Upper lobe of left lung (tissue), 6 donors: ENCODE measurements around the gene AMIGO3. TPM values are rescaled to one million over a fixed set of nuclear protein-coding genes. Genes with fewer than 3 reads are reported as not detected.
"Not testable (repeated sequence)": the region's sequence is repeated elsewhere in the genome, so short reads cannot be mapped to it uniquely, and the experiment has no call there.

Source experiments
- ATAC-seq, 2 donors: fragments of 200-7000 bp; cut with Tn5 transposase; one replicate each; pipeline ENCODE4 v1.9.1; 2022; ENCODE audit warnings: mild to moderate bottlenecking in 2 of 2, moderate library complexity in 2 of 2; ENCODE audit not compliant: low FRiP score in 2 of 2
- DNase-seq, 2 donors: peaks; one replicate each; pipeline ENCODE4 v3.0.0-alpha.2; 2019 to 2020
- H3K27ac ChIP-seq, 4 donors: fragments of 200-600 bp; sonication (generic); one replicate each; pipeline ENCODE4 v1.5.1; 2016 to 2019
- H3K27me3 ChIP-seq, 4 donors: fragments of 200-600 bp; sonication (generic); one replicate each; pipeline ENCODE4 v1.5.1; 2017 to 2019
- H3K36me3 ChIP-seq, 4 donors: fragments of 200-600 bp; sonication (generic); one replicate each; pipeline ENCODE4 v1.5.1; 2016 to 2019
- H3K4me1 ChIP-seq, 4 donors: fragments of 200-600 bp; sonication (generic); one replicate each; pipeline ENCODE4 v1.5.1; 2018 to 2019
- H3K4me3 ChIP-seq, 4 donors: fragments of 200-600 bp; sonication (generic); one replicate each; pipeline ENCODE4 v1.5.1; 2017 to 2019; ENCODE audit warnings: mild to moderate bottlenecking in 2 of 4, moderate library complexity in 1 of 4
- H3K9me3 ChIP-seq, 4 donors: fragments of 200-600 bp; sonication (generic); one replicate each; pipeline ENCODE4 v1.5.1; 2018 to 2019
- EP300 ChIP-seq, 4 donors: sonication (generic); formaldehyde crosslinking; IDR thresholded peaks; one replicate each; pipeline ENCODE4 v1.5.1; 2017; ENCODE audit warnings: antibody characterized with exemption in 4 of 4, control low read depth in 2 of 4
- POLR2A ChIP-seq, 4 donors: fragments of 450-650 bp; IDR thresholded peaks; one replicate each; pipeline ENCODE4 v1.5.1; 2016 to 2017; ENCODE audit warnings: antibody characterized with exemption in 4 of 4, mild to moderate bottlenecking in 2 of 4
- POLR2AphosphoS5 ChIP-seq, 2 donors: sonication (generic); formaldehyde crosslinking; IDR thresholded peaks; one replicate each; pipeline ENCODE4 v1.5.1; 2017; ENCODE audit warnings: antibody characterized with exemption in 2 of 2
- WGBS, 2 donors: methylation state at CpG; one replicate each; pipeline ENCODE4 v1.1.5; 2017 to 2018; 5-methylcytosine and 5-hydroxymethylcytosine counted together
- total RNA-seq, 6 donors: library from RNA; depleted of rRNA in 4 of 6; stranded (reverse); fragments of >200 nt in 4 of 6; gene quantifications; one replicate each; pipeline versions ENCODE4 v1.1.0 to v1.2.1, GENCODE V29; 2016 to 2021
- TF ChIP-seq, protein P1 (sequence below), 6 experiments: fragments of 450-650 bp in 4 of 6; fragments of 200-600 bp in 2 of 6; sonication (generic) in 2 of 6; IDR thresholded peaks; one replicate each; pipeline ENCODE4 v1.5.1; 2016 to 2019; ENCODE audit warnings: antibody characterized with exemption in 6 of 6
- donor health status: DM: no; HTN: no; CAD: no; lungs with moderate emphysema.
- donor health status: DM: no; HTN: yes; CAD: no; lungs with severe emphysema.

AMIGO3 gene
- total RNA-seq, 6 donors from 2014 or later: 0.13 to 3.2 (median 1.9) TPM

DNA sequence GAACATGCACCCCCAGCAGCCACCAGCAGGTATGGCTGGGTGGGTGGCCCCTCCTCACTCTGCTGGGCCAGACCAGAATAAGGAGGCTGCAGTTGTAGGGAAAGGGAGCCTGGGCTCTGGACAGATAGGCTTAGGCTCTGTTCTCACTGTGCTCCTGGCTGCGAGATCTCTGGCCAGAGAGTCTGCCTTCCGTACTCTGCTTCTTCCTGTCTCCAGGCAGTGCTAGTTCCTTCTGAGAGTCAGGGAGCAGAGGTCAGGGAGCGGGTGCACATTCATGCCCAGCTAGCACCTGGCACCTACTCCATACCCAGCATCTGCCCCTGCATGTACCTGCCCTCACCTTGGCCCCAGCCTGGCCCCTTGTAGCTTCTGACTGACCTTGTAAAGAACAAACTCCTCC lies 28.0 kb downstream of the AMIGO3 start:
- peaks cover 21 to 39% (median 27%) of the 10 kb centered on the region in 4 donors for H3K4me1 ChIP-seq
- not testable (repeated sequence) for ATAC-seq, H3K36me3 ChIP-seq, H3K27ac ChIP-seq, DNase-seq, H3K27me3 ChIP-seq, H3K4me3 ChIP-seq, H3K9me3 ChIP-seq
- 91 to 100% methylated on average over 1 to 3 of the region's 3 CpGs for WGBS, 2 donors

DNA sequence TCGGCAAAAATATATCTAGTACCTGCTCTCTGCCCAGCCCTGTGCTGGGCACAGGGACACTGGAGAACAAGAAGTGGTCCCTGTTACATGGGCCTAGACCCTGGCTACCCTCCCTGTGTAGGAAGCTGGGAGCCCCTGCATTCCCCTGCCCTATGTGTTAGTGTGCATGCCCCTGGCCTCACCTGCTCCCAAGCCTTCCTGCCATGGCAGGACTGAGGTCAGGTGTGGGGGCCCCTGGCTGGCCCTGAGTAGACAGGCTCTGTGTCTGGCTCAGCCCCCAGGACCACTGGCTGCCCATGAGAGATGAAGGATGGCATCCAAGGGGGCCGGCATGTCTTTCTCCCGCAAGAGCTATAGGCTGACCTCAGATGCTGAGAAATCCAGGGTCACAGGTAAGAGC lies 28.6 kb downstream of the AMIGO3 start:
- not testable (repeated sequence) for H3K36me3 ChIP-seq, H3K27me3 ChIP-seq, ATAC-seq, H3K4me3 ChIP-seq, DNase-seq, H3K27ac ChIP-seq, H3K9me3 ChIP-seq
- 92 to 96% methylated on average over 3 of the region's 3 CpGs for WGBS, 2 donors
- H3K4me1 ChIP-seq: peaks cover 24 to 45% (median 29%) of the 10 kb centered on the region in 4 donors

- not testable (repeated sequence) for ATAC-seq, H3K9me3 ChIP-seq, DNase-seq, H3K27me3 ChIP-seq, H3K36me3 ChIP-seq
- Histone ChIP-seq H3K27ac (peak overlapping the region; percentile 56 to 90 (median 82)), H3K4me3 (peak overlapping the region; percentile 72 to 100 (median 95)), H3K4me1 (peaks cover 24 to 50% (median 30%) of the 10 kb centered on the region in 4 donors)
- 9 to 15% methylated on average over 14 to 16 of the region's 16 CpGs for WGBS, 2 donors
These were observed 29.4 kb downstream of the AMIGO3 start for GRCh38 chr3:49689908-49690624.

DNA sequence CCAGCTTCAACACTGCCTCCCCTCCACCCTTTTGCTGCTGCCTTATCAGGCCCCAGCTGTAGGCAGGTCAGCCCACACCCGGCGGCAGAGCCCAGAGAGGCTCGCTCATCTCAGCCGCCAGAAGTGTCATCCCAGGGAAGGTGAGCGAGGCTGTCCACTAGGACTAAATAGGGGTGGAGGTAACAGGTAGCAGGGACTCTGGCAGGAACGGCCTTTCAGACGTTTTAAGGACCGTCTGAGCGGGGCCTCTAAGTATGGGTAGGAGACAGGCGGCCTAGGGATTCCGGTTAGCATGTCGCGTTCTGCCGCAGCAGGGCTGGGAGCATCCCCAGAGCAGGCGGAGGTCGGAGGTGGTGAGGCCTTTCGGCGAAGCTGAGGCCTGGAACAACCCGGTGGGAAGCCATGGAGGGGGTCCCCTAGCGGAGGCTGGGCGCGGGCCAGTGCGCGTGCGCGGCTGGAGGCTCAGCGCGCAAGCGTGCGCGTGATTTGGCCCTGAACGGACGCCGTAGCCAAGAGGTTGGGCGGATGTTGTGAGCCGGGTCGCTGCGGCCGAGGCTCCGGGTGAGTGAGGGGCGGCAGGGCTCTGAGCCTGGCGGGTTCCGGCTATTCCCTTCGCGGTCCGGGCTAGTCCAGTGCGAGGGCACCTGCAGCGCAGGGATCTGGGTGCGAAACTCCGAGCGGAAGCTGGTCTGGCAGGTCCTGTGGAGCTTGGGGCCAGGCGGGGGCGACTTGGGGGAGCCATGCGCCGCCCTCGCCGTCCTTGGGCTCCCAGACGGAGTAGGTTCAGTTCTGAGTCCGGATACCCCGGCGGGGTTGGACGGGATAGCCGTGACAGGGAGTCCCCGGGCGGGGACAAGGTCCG lies 30.2 kb downstream of the AMIGO3 start, which contains the start of the genes MST1 and RNF123:
Gene MST1, minus strand, starts transcription at position 429 of the 862 bp plus-strand sequence. CDS start 783 bp downstream, outside the sequence.
Gene RNF123, plus strand, starts transcription at position 512 of the 862 bp plus-strand sequence. CDS start 1,609 bp downstream, outside the sequence.
- no peaks in the 10 kb centered on the region for H3K9me3 ChIP-seq
- WGBS, 2 donors: 0 to 4% methylated on average over 3 to 41 of the region's 66 CpGs
- peak within 1 kb of the TSS; percentile 72 to 100 (median 95) for H3K4me3 ChIP-seq
- peaks cover 0 to 6% (median 2%) of the 10 kb centered on the region in 4 donors for H3K36me3 ChIP-seq
- no peaks in the 10 kb centered on the region for H3K27me3 ChIP-seq
- H3K27ac ChIP-seq: peak within 1 kb of the TSS; percentile 56 to 90 (median 82)
- H3K4me1 ChIP-seq: peaks cover 24 to 50% (median 30%) of the 10 kb centered on the region in 4 donors
- ATAC-seq (peak; percentile 83 to 93), DNase-seq (peak; percentile 84 to 99)
- TF ChIP-seq POLR2AphosphoS5 (IDR thresholded peaks at IDR 0.05): peak; percentile 60 to 89
- no peak for TF ChIP-seq EP300 (IDR thresholded peaks at IDR 0.05)
- TF ChIP-seq, protein P1, sequence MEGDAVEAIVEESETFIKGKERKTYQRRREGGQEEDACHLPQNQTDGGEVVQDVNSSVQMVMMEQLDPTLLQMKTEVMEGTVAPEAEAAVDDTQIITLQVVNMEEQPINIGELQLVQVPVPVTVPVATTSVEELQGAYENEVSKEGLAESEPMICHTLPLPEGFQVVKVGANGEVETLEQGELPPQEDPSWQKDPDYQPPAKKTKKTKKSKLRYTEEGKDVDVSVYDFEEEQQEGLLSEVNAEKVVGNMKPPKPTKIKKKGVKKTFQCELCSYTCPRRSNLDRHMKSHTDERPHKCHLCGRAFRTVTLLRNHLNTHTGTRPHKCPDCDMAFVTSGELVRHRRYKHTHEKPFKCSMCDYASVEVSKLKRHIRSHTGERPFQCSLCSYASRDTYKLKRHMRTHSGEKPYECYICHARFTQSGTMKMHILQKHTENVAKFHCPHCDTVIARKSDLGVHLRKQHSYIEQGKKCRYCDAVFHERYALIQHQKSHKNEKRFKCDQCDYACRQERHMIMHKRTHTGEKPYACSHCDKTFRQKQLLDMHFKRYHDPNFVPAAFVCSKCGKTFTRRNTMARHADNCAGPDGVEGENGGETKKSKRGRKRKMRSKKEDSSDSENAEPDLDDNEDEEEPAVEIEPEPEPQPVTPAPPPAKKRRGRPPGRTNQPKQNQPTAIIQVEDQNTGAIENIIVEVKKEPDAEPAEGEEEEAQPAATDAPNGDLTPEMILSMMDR (IDR thresholded peaks at IDR 0.05): peak in 4 of 6 experiments; percentile 31 to 54 (median 50)
- TF ChIP-seq POLR2A (IDR thresholded peaks at IDR 0.05): peak in 2 of 4 donors; percentile 48 to 71

GRCh38 chr3:49688338-49689045 lies 31.0 kb downstream of the AMIGO3 start:
- WGBS, 2 donors: 61 to 100% methylated on average over 1 to 7 of the region's 7 CpGs
- peak overlapping the region; percentile 56 to 90 (median 82) for H3K27ac ChIP-seq
- not testable (repeated sequence) for H3K27me3 ChIP-seq, H3K9me3 ChIP-seq, ATAC-seq, DNase-seq
- peaks cover under 1 to 14% (median 8%) of the 10 kb centered on the region in 4 donors for H3K36me3 ChIP-seq
- H3K4me1 ChIP-seq: peaks cover 24 to 50% (median 30%) of the 10 kb centered on the region in 4 donors
- peak overlapping the region in 3 of 4 donors; percentile 92 to 100 (median 98) for H3K4me3 ChIP-seq

GRCh38 chr3:49687424-49687795 lies 32.1 kb downstream of the AMIGO3 start:
- H3K9me3 ChIP-seq, ATAC-seq, H3K4me3 ChIP-seq, H3K27me3 ChIP-seq, H3K27ac ChIP-seq: not testable (repeated sequence)
- Histone ChIP-seq H3K36me3 (peaks cover 8 to 25% (median 19%) of the 10 kb centered on the region in 4 donors), H3K4me1 (peaks cover 24 to 50% (median 30%) of the 10 kb centered on the region in 4 donors)
- DNase-seq: peak in 1 of 2 donors; percentile 54
- WGBS, 2 donors: 95% methylated on average over 12 of the region's 12 CpGs; no CpG with 5 or more reads in 1 of the 2 donors

DNA sequence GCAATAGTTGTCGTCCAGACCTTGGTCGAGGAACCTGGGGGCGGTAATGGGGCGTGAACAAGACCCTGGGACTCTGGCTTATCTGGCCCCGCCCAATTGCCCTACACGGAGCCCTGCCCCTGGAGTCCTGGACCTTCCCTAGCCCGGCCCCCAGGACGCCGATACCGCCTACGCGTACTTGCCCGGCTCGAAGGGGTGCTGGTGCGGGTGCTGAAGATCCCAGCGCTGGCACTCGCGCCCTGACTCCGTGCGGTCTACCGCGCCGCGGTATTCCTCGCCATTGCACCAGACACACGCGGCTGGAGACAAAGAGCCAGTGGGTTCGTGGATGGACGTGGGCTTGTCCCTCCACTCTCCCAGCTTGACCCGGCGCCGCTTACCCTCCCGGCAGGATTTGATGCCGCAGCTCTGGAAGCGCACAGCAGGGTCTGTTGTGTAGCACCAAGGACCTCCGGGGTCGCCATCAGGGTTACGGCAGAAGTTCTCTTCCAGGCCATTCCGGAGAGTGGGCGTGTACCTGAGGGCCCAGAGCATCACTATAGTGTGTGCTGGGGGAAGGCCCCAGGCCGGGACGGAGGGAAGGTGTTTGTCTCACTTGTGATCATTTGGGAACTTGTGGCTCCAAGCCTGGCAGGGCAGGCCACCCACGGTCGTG lies 32.6 kb downstream of the AMIGO3 start:
- Histone ChIP-seq H3K4me3 (peak overlapping the region in 3 of 4 donors; percentile 33 to 42 (median 42)), H3K4me1 (peaks cover 24 to 49% (median 30%) of the 10 kb centered on the region in 4 donors), H3K36me3 (peaks cover 8 to 30% (median 24%) of the 10 kb centered on the region in 4 donors), H3K27ac (peak overlapping the region in 1 of 4 donors; percentile 21)
- WGBS, 2 donors: 20 to 63% methylated on average over 4 to 25 of the region's 44 CpGs
- ATAC-seq: peak; percentile 60 to 72
- DNase-seq: peak; percentile 87 to 88
- H3K9me3 ChIP-seq, H3K27me3 ChIP-seq: not testable (repeated sequence)

DNA sequence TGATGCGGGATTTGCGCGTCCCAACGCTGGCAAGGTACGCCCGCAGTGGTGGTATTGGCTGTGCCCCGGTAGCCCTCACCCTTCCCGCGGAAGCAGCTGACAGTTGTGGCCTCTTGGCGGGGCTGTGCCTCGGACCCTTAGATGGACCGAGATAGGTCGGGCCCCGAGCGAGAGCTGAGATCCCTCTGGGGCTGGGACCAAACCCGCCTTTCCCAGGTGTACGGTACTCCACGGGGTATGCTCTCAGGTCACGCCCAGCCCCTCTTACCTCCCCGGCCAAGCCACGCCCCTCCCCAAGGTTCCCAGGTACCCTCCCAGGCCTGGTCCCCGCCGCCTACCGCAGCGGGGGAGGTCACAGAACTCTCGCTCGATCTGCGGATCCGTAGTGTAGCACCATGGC lies 33.1 kb downstream of the AMIGO3 start:
- not testable (repeated sequence) for H3K27me3 ChIP-seq, H3K9me3 ChIP-seq
- Histone ChIP-seq H3K4me3 (peak overlapping the region in 3 of 4 donors; percentile 33 to 42 (median 42)), H3K4me1 (peaks cover 24 to 44% (median 29%) of the 10 kb centered on the region in 4 donors), H3K36me3 (peaks cover 8 to 36% (median 30%) of the 10 kb centered on the region in 4 donors), H3K27ac (peak overlapping the region in 1 of 4 donors; percentile 21)
- 0% methylated on average over 15 of the region's 29 CpGs; no CpG with 5 or more reads in 1 of the 2 donors for WGBS, 2 donors
- peak; percentile 10 to 66 for ATAC-seq
- DNase-seq: peak; percentile 84 to 85

DNA sequence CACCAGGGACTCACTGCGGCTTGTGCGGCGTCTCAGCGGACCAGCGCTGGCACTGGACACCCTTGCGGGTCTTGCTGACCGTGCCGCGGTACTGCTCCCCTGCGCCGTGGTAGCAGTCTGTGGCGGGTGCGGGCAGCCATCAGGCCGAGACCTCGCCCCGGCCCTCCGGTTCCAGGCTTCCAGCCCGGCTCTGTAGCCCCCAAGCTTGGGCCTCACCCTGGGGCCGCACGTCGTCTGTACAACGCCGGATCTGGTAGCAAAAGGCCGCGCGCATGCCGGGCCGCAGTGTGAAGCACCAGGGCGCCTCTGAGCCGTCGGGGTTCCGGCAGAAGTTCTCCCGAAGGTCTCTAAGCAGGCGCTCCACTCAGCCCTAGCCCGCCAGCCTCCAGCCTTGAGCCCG lies 33.6 kb downstream of the AMIGO3 start:
- ATAC-seq, H3K27me3 ChIP-seq, H3K27ac ChIP-seq, H3K9me3 ChIP-seq: not testable (repeated sequence)
- H3K4me1 ChIP-seq: peaks cover 20 to 39% (median 25%) of the 10 kb centered on the region in 4 donors
- H3K4me3 ChIP-seq: peak overlapping the region in 3 of 4 donors; percentile 33 to 42 (median 42)
- peaks cover 9 to 41% (median 35%) of the 10 kb centered on the region in 4 donors for H3K36me3 ChIP-seq
- peak in 1 of 2 donors; percentile 81 for DNase-seq
- WGBS, 2 donors: 26% methylated on average over 16 of the region's 36 CpGs; no CpG with 5 or more reads in 1 of the 2 donors
